Nephron progenitor cell (in vitro differentiated cells): ENCODE data around the gene STX7.

Source experiments
- DNase-seq: peaks from one replicate; pipeline ENCODE4 v3.0.0; 2021
- H3K27ac Mint-ChIP-seq: 2 replicates; pipeline ENCODE4 v1.8.0; 2021; ENCODE audit warnings: mild to moderate bottlenecking, moderate library complexity, mixed read lengths
- H3K27me3 Mint-ChIP-seq: 2 replicates; pipeline ENCODE4 v1.8.0; 2021; ENCODE audit warnings: mild to moderate bottlenecking, low read depth, mixed read lengths; ENCODE audit not compliant: poor library complexity
- H3K36me3 Mint-ChIP-seq: 2 replicates; pipeline ENCODE4 v1.8.0; 2021; ENCODE audit warnings: low read depth, mixed read lengths
- H3K4me1 Mint-ChIP-seq: 2 replicates; pipeline ENCODE4 v1.8.0; 2021; ENCODE audit warnings: mixed read lengths
- H3K4me3 Mint-ChIP-seq: 2 replicates; pipeline ENCODE4 v1.8.0; 2021; ENCODE audit warnings: mild to moderate bottlenecking, moderate library complexity, mixed read lengths
- H3K9me3 Mint-ChIP-seq: 2 replicates; pipeline ENCODE4 v1.8.0; 2021; ENCODE audit warnings: mild to moderate bottlenecking, moderate library complexity, mixed read lengths
- CTCF ChIP-seq: fragments of 200-600 bp; sonication (generic); IDR thresholded peaks from 2 replicates; pipeline ENCODE4 v1.5.0; 2021; ENCODE audit warnings: antibody characterized with exemption

Gene STX7

GRCh38 chr6:132412656-132413498 lies 100.0 kb downstream of the STX7 start:
- Mint-ChIP-seq H3K36me3 (peaks cover 4% of the 10 kb centered on the region), H3K27me3 (peaks cover 8% of the 10 kb centered on the region), H3K4me1 (peaks cover 12% of the 10 kb centered on the region), H3K4me3 (no peak overlapping the region), H3K27ac (no peak overlapping the region), H3K9me3 (peaks cover 23% of the 10 kb centered on the region)
- TF ChIP-seq CTCF: no peak
- no peak for DNase-seq

GRCh38 chr6:132411296-132411695 lies 101.6 kb downstream of the STX7 start:
- Mint-ChIP-seq H3K27me3 (peaks cover 8% of the 10 kb centered on the region), H3K9me3 (peaks cover 10% of the 10 kb centered on the region), H3K4me3 (no peak overlapping the region), H3K4me1 (peaks cover 12% of the 10 kb centered on the region), H3K27ac (no peak overlapping the region), H3K36me3 (no peaks in the 10 kb centered on the region)
- no peak for DNase-seq
- TF ChIP-seq CTCF: no peak

GRCh38 chr6:132410830-132411229 lies 102.1 kb downstream of the STX7 start:
- no peak overlapping the region for H3K4me3 Mint-ChIP-seq
- H3K27ac Mint-ChIP-seq: no peak overlapping the region
- peaks cover 8% of the 10 kb centered on the region for H3K27me3 Mint-ChIP-seq
- peaks cover 5% of the 10 kb centered on the region for H3K9me3 Mint-ChIP-seq
- no peak for TF ChIP-seq CTCF
- DNase-seq: no peak
- peaks cover 12% of the 10 kb centered on the region for H3K4me1 Mint-ChIP-seq
- no peaks in the 10 kb centered on the region for H3K36me3 Mint-ChIP-seq

DNA sequence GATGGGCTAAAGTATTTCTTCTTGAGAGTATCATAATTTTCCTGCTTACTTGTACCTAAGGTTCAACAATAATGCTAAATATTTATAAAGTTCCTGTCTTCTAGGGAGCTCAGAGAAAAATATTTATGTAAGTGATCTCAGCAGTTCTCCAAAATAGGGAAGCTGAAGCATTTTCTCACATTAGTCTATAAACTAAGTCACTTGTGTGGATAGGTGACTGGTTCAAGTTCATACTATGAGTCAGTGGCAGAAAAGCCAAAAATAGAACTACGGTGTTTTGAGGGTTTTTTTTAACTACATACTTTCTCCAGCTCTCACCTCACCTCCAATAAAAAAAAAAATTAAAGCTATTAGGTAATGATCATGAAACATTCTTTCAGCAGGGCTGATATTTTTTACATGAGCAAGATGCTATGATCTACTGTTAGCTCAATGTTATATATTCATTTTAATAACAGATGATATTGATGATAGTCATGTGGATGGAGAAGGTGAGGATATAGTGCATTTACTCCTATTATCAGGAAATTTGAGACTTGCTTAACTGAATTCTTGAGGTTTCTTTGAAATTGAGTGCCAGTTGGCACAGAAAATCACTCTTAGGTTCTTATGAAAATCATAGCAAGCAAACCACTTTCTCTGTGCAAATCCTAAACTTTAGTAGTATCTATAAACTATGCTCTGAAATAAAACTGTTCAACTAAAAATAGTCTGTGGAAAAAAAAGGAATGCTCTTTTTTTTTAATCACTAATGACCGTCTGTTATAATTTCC lies 107.6 kb downstream of the STX7 start:
- H3K9me3 Mint-ChIP-seq: no peaks in the 10 kb centered on the region
- H3K4me3 Mint-ChIP-seq: no peak overlapping the region
- DNase-seq: no peak
- H3K36me3 Mint-ChIP-seq: no peaks in the 10 kb centered on the region
- peaks cover 34% of the 10 kb centered on the region for H3K27me3 Mint-ChIP-seq
- no peaks in the 10 kb centered on the region for H3K4me1 Mint-ChIP-seq
- no peak for TF ChIP-seq CTCF
- H3K27ac Mint-ChIP-seq: no peak overlapping the region

DNA sequence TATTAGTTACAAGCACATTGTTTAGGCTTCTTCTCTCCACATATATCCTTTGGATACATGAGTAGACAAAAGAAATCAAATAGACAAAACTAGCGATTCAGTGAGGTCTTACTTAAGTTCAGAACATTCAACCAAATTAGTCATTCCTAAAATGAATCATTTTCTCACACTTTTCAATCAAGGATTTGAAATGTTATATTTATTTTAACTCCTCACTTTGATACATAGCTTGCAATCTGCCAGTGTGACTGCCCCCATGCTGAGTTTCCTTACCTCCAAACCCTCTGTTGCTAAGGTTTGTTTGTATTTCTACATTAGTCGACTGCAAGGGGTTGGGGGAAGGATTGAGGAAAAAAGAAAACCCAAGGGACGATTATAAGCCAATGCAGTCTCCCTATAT lies 108.2 kb downstream of the STX7 start:
- H3K27me3 Mint-ChIP-seq: peaks cover 38% of the 10 kb centered on the region
- no peak overlapping the region for H3K27ac Mint-ChIP-seq
- H3K9me3 Mint-ChIP-seq: no peaks in the 10 kb centered on the region
- TF ChIP-seq CTCF: no peak
- no peaks in the 10 kb centered on the region for H3K4me1 Mint-ChIP-seq
- H3K36me3 Mint-ChIP-seq: no peaks in the 10 kb centered on the region
- H3K4me3 Mint-ChIP-seq: no peak overlapping the region
- no peak for DNase-seq
